ENCODE data around the gene RNF181.
A peak's percentile ranks its signal among the peaks of the same experiment; 100 is the strongest.

RNF181 gene
- long read RNA-seq, transcript RNF181-201 (5 exons, 569 nt), result major isoform, 16 of 23 reads
- long read RNA-seq, partial matches to known transcripts, result 0 of 23 reads
- long read RNA-seq, other reads (novel, unspliced or antisense), result 1 of 23 reads

GRCh38 chr2:85595301-85596025, at the start of gene RNF181:
TSS of gene RNF181 (plus strand) at chr2:85595745. CDS start at chr2:85595764, 19 bp downstream.
- H3K27ac ChIP-seq (replicated peaks), result peak within 1 kb of the TSS; percentile 84
- H3K27me3 ChIP-seq (ENCODE audit: insufficient read depth, poor library complexity, severe bottlenecking), result no peaks in the 10 kb centered on the region
- no peak for TF ChIP-seq GABPA (IDR thresholded peaks at IDR 0.05; ENCODE audit: low read depth)
- peak; percentile 41 for TF ChIP-seq REST (IDR thresholded peaks at IDR 0.05; ENCODE audit: insufficient replicate concordance, low read depth)
- TF ChIP-seq SPI1 (IDR thresholded peaks at IDR 0.05; ENCODE audit: borderline replicate concordance, low read depth), result peak; percentile 52; the same call in 1 of the 2 replicates
- peak; percentile 65; the same call in 1 of the 2 replicates for TF ChIP-seq POLR2AphosphoS5 (IDR thresholded peaks at IDR 0.05; ENCODE audit: low read depth)
- no peak for TF ChIP-seq CTCF (IDR thresholded peaks at IDR 0.05; ENCODE audit: insufficient read depth, low read length)
- DNase-seq (ENCODE audit: low read depth in 1 of 2, low spot score in 1 of 2), result peak; percentile 98 to 99
- H3K4me3 ChIP-seq (replicated peaks; ENCODE audit: insufficient read depth, low read length), result peak within 1 kb of the TSS; percentile 88

- DNase-seq (ENCODE audit: low read depth in 1 of 2, low spot score in 1 of 2), result peak in 1 of 2 experiments; percentile 59
- Histone ChIP-seq H3K4me3 (replicated peaks; ENCODE audit: insufficient read depth, low read length) (no peak overlapping the region), H3K27me3 (ENCODE audit: insufficient read depth, poor library complexity, severe bottlenecking) (no peaks in the 10 kb centered on the region), H3K27ac (replicated peaks) (no peak overlapping the region)
- TF ChIP-seq REST (IDR thresholded peaks at IDR 0.05; ENCODE audit: insufficient replicate concordance, low read depth), result no peak
- no peak for TF ChIP-seq SPI1 (IDR thresholded peaks at IDR 0.05; ENCODE audit: borderline replicate concordance, low read depth)
- TF ChIP-seq CTCF (IDR thresholded peaks at IDR 0.05; ENCODE audit: insufficient read depth, low read length), result no peak
- no peak for TF ChIP-seq GABPA (IDR thresholded peaks at IDR 0.05; ENCODE audit: low read depth)
- TF ChIP-seq POLR2AphosphoS5 (IDR thresholded peaks at IDR 0.05; ENCODE audit: low read depth), result no peak; the same call in 1 of the 2 replicates
These were observed 49.7 kb upstream of the RNF181 start for GRCh38 chr2:85545780-85546240.

- no peak overlapping the region for H3K4me3 ChIP-seq (replicated peaks; ENCODE audit: insufficient read depth, low read length)
- no peak for DNase-seq (ENCODE audit: low read depth in 1 of 2, low spot score in 1 of 2)
- H3K27me3 ChIP-seq (ENCODE audit: insufficient read depth, poor library complexity, severe bottlenecking), result no peaks in the 10 kb centered on the region
- no peak for TF ChIP-seq GABPA (IDR thresholded peaks at IDR 0.05; ENCODE audit: low read depth)
- no peak for TF ChIP-seq SPI1 (IDR thresholded peaks at IDR 0.05; ENCODE audit: borderline replicate concordance, low read depth)
- TF ChIP-seq CTCF (IDR thresholded peaks at IDR 0.05; ENCODE audit: insufficient read depth, low read length), result no peak
- no peak for TF ChIP-seq REST (IDR thresholded peaks at IDR 0.05; ENCODE audit: insufficient replicate concordance, low read depth)
- no peak; the same call in 1 of the 2 replicates for TF ChIP-seq POLR2AphosphoS5 (IDR thresholded peaks at IDR 0.05; ENCODE audit: low read depth)
- peak overlapping the region; percentile 24 for H3K27ac ChIP-seq (replicated peaks)
These were observed 48.3 kb upstream of the RNF181 start for GRCh38 chr2:85547089-85547858.
